ENCODE data around the gene C2orf92. TPM values are rescaled to one million over a fixed set of nuclear protein-coding genes. Genes with fewer than 3 reads are reported as not detected.

The C2orf92 gene
- total RNA-seq, 1 experiment from 2014 or later = 10.2 TPM

- peaks cover 5% of the 10 kb centered on the region; the same call in 1 of the 2 replicates for H3K4me1 ChIP-seq
- intact Hi-C loops (cut with micrococcal nuclease; ENCODE audit: unreplicated experiment) = no loop called here
- Mint-ChIP-seq H3K27me3 (ENCODE audit: insufficient read depth, unreplicated experiment) (no peaks in the 10 kb centered on the region), H3K4me1 (ENCODE audit: low read depth, unreplicated experiment) (no peaks in the 10 kb centered on the region), H3K9me3 (ENCODE audit: unreplicated experiment) (no peaks in the 10 kb centered on the region), H3K36me3 (ENCODE audit: insufficient read depth, unreplicated experiment) (no peaks in the 10 kb centered on the region), H3K27ac (ENCODE audit: unreplicated experiment) (no peak overlapping the region), H3K4me3 (ENCODE audit: unreplicated experiment) (no peak overlapping the region)
- BruUV-seq (replicated peaks) = no TSS peak
- no peak overlapping the region for H3K4me3 ChIP-seq (ENCODE audit: low read depth, low read length)
- H3K27me3 ChIP-seq (replicated peaks; ENCODE audit: control insufficient read depth, insufficient read depth, low read length) = no peaks in the 10 kb centered on the region
- DNase-seq = no peak
- CTCF ChIA-PET = interaction anchor here (2.1 kb wide), 1 partner anchor 24 kb away, joined by 4 read pairs; the partner anchor contains the start of gene ACTR1B
- POLR2A ChIA-PET = no interaction called here
- no peaks in the 10 kb centered on the region for H3K9me3 ChIP-seq
- TF ChIP-seq, protein P1, sequence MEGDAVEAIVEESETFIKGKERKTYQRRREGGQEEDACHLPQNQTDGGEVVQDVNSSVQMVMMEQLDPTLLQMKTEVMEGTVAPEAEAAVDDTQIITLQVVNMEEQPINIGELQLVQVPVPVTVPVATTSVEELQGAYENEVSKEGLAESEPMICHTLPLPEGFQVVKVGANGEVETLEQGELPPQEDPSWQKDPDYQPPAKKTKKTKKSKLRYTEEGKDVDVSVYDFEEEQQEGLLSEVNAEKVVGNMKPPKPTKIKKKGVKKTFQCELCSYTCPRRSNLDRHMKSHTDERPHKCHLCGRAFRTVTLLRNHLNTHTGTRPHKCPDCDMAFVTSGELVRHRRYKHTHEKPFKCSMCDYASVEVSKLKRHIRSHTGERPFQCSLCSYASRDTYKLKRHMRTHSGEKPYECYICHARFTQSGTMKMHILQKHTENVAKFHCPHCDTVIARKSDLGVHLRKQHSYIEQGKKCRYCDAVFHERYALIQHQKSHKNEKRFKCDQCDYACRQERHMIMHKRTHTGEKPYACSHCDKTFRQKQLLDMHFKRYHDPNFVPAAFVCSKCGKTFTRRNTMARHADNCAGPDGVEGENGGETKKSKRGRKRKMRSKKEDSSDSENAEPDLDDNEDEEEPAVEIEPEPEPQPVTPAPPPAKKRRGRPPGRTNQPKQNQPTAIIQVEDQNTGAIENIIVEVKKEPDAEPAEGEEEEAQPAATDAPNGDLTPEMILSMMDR (IDR thresholded peaks at IDR 0.05; ENCODE audit: insufficient read depth in 1 of 2, low read depth in 1 of 2, low read length in 1 of 2, severe bottlenecking in 1 of 2, unreplicated experiment in 1 of 2) = no peak
- H3K36me3 ChIP-seq (ENCODE audit: control insufficient read depth, insufficient read depth, low read length) = no peaks in the 10 kb centered on the region
Measured at GRCh38 chr2:97688062-97688827, 18.7 kb downstream of the C2orf92 start.

DNA sequence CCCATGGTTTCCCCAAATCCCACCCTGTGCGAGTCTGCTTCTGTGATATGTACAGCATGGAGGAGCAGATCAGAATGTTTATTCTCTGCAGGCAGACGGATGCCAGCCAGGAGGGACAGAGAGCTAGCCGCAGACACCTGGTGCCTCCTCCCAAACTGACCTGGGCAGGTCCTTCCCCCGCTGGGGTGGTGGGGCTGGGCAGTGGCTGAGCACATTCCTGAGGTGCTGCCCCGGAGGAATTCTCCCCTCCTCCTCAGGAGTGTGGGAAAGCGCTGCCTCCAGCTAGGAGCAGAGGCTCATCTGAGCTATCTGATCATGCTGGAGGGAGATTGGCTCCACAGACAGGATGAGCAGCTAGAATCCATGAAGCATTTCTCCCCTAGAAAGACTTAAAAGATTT is 21.7 kb downstream of the C2orf92 start:
- DNase-seq = peak; percentile 25 to 56

DNA sequence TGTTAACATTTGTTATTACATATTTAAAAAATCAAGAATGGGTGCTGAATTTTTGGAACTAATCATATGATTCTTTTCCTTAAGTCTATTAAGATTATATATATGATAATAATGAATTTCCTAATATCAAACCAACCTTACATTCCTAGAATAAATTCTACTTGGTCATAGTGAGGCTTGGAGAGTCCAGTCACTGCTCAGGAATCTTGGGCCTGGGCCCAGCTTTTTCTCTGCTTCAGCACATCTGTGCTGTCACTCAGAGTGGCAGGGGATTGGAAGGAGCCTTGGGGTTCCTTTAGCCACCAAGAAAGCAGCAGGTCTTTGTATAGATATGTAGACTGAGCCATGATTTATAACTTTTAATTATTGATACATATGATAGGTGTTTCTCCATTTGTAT is 24.0 kb downstream of the C2orf92 start:
- no peaks in the 10 kb centered on the region for H3K9me3 ChIP-seq
- H3K36me3 ChIP-seq (ENCODE audit: control insufficient read depth, insufficient read depth, low read length) = no peaks in the 10 kb centered on the region
- CTCF ChIA-PET = no interaction called here
- no peaks in the 10 kb centered on the region for H3K27me3 ChIP-seq (replicated peaks; ENCODE audit: control insufficient read depth, insufficient read depth, low read length)
- no peak for DNase-seq
- intact Hi-C loops (cut with micrococcal nuclease; ENCODE audit: unreplicated experiment) = no loop called here
- TF ChIP-seq, protein P1 (IDR thresholded peaks at IDR 0.05; ENCODE audit: insufficient read depth in 1 of 2, low read depth in 1 of 2, low read length in 1 of 2, severe bottlenecking in 1 of 2, unreplicated experiment in 1 of 2) = no peak
- no peaks in the 10 kb centered on the region for H3K27me3 Mint-ChIP-seq (ENCODE audit: insufficient read depth, unreplicated experiment)
- no peak overlapping the region for H3K4me3 ChIP-seq (ENCODE audit: low read depth, low read length)
- H3K36me3 Mint-ChIP-seq (ENCODE audit: insufficient read depth, unreplicated experiment) = no peaks in the 10 kb centered on the region
- no peak overlapping the region for H3K4me3 Mint-ChIP-seq (ENCODE audit: unreplicated experiment)
- POLR2A ChIA-PET = no interaction called here
- H3K27ac Mint-ChIP-seq (ENCODE audit: unreplicated experiment) = no peak overlapping the region
- peaks cover 8% of the 10 kb centered on the region for H3K4me1 ChIP-seq
- BruUV-seq (replicated peaks) = no TSS peak
- H3K9me3 Mint-ChIP-seq (ENCODE audit: unreplicated experiment) = no peaks in the 10 kb centered on the region
- peaks cover 8% of the 10 kb centered on the region for H3K4me1 Mint-ChIP-seq (ENCODE audit: low read depth, unreplicated experiment)

More for the DNA sequence above, 21.7 kb downstream of the C2orf92 start:
- Histone ChIP-seq H3K9me3 (no peaks in the 10 kb centered on the region), H3K27me3 (replicated peaks; ENCODE audit: control insufficient read depth, insufficient read depth, low read length) (no peaks in the 10 kb centered on the region), H3K4me1 (peaks cover 5% of the 10 kb centered on the region; the same call in 1 of the 2 replicates), H3K36me3 (ENCODE audit: control insufficient read depth, insufficient read depth, low read length) (no peaks in the 10 kb centered on the region), H3K4me3 (ENCODE audit: low read depth, low read length) (no peak overlapping the region)
- no peaks in the 10 kb centered on the region for H3K27me3 Mint-ChIP-seq (ENCODE audit: insufficient read depth, unreplicated experiment)
- H3K9me3 Mint-ChIP-seq (ENCODE audit: unreplicated experiment) = no peaks in the 10 kb centered on the region
- no peak overlapping the region for H3K27ac Mint-ChIP-seq (ENCODE audit: unreplicated experiment)
- no peaks in the 10 kb centered on the region for H3K36me3 Mint-ChIP-seq (ENCODE audit: insufficient read depth, unreplicated experiment)
- BruUV-seq (replicated peaks) = no TSS peak
- no peak overlapping the region for H3K4me3 Mint-ChIP-seq (ENCODE audit: unreplicated experiment)
- TF ChIP-seq, protein P1 (IDR thresholded peaks at IDR 0.05; ENCODE audit: insufficient read depth in 1 of 2, low read depth in 1 of 2, low read length in 1 of 2, severe bottlenecking in 1 of 2, unreplicated experiment in 1 of 2) = no peak
- POLR2A ChIA-PET = interaction anchor here (1.0 kb wide), 1 partner anchor 45 kb away, joined by 4 read pairs; the partner anchor contains the start of gene COX5B
- intact Hi-C loops (cut with micrococcal nuclease; ENCODE audit: unreplicated experiment) = no loop called here
- H3K4me1 Mint-ChIP-seq (ENCODE audit: low read depth, unreplicated experiment) = peaks cover 8% of the 10 kb centered on the region
- CTCF ChIA-PET = interaction anchor here (1.7 to 2.2 kb wide), 2 partner anchors 9 to 27 kb away, joined by 5 to 15 read pairs; partner anchors contain the start of gene ACTR1B

Data from Caco-2 (cell line).